ENCODE data around the gene EVL. TPM values are rescaled to one million over a fixed set of nuclear protein-coding genes. Genes with fewer than 3 reads are reported as not detected.

Gene EVL
- total and polyA plus RNA-seq, 4 donors = 54.5 to 99.9 (median 78.2) TPM

- peaks cover 0 to 53% (median 28%) of the 10 kb centered on the region in 4 donors for H3K36me3 ChIP-seq (ENCODE audit: control insufficient read depth in 4 of 4, insufficient read depth in 4 of 4, low read length in 4 of 4)
- no peak overlapping the region for H3K27ac ChIP-seq (ENCODE audit: low read depth in 1 of 2, low read length in 1 of 2)
- WGBS, 2 donors = 81 to 88% methylated on average over 7 of the region's 7 CpGs
- H3K9me3 ChIP-seq (ENCODE audit: control insufficient read depth in 4 of 4, insufficient read depth in 3 of 4, low read length in 3 of 4) = peaks cover 0 to 2% (median 0%) of the 10 kb centered on the region in 4 donors
- peaks cover 0 to 8% (median 0%) of the 10 kb centered on the region in 5 donors for H3K4me1 ChIP-seq (ENCODE audit: control insufficient read depth in 5 of 5, insufficient read depth in 5 of 5, low read length in 5 of 5)
- DNase-seq (no peak), ATAC-seq (ENCODE audit: insufficient read depth, low FRiP score) (no peak)
- H3K27me3 ChIP-seq (ENCODE audit: control insufficient read depth in 3 of 3, insufficient read depth in 3 of 3, low read length in 2 of 3) = no peaks in the 10 kb centered on the region
- H3K4me3 ChIP-seq = no peak overlapping the region
- no peak for TF ChIP-seq CTCF (IDR thresholded peaks at IDR 0.05; ENCODE audit: control extremely low read depth, extremely low read depth)
- H3K9ac ChIP-seq (ENCODE audit: insufficient read depth in 1 of 2, low read length in 2 of 2) = no peak overlapping the region
These were observed 64.0 kb downstream of the EVL start for GRCh38 chr14:100129161-100129589.

- no peak overlapping the region for H3K4me3 ChIP-seq
- no peaks in the 10 kb centered on the region for H3K27me3 ChIP-seq (ENCODE audit: control insufficient read depth in 3 of 3, insufficient read depth in 3 of 3, low read length in 2 of 3)
- DNase-seq (no peak), ATAC-seq (ENCODE audit: insufficient read depth, low FRiP score) (no peak)
- no peak overlapping the region for H3K9ac ChIP-seq (ENCODE audit: insufficient read depth in 1 of 2, low read length in 2 of 2)
- TF ChIP-seq CTCF (IDR thresholded peaks at IDR 0.05; ENCODE audit: control extremely low read depth, extremely low read depth) = no peak
- 82 to 90% methylated on average over 11 of the region's 11 CpGs for WGBS, 2 donors
- peaks cover 0 to 14% (median 0%) of the 10 kb centered on the region in 5 donors for H3K4me1 ChIP-seq (ENCODE audit: control insufficient read depth in 5 of 5, insufficient read depth in 5 of 5, low read length in 5 of 5)
- peak overlapping the region in 1 of 2 donors; percentile 28 for H3K27ac ChIP-seq (ENCODE audit: low read depth in 1 of 2, low read length in 1 of 2)
- H3K9me3 ChIP-seq (ENCODE audit: control insufficient read depth in 4 of 4, insufficient read depth in 3 of 4, low read length in 3 of 4) = peaks cover 0 to 2% (median 0%) of the 10 kb centered on the region in 4 donors
- H3K36me3 ChIP-seq (ENCODE audit: control insufficient read depth in 4 of 4, insufficient read depth in 4 of 4, low read length in 4 of 4) = peaks cover 0 to 51% (median 24%) of the 10 kb centered on the region in 4 donors
These were observed 65.3 kb downstream of the EVL start for GRCh38 chr14:100130521-100130920.

GRCh38 chr14:100131181-100131580 is 66.0 kb downstream of the EVL start:
- WGBS, 2 donors = 67 to 89% methylated on average over 6 of the region's 6 CpGs
- H3K4me3 ChIP-seq = no peak overlapping the region
- TF ChIP-seq CTCF (IDR thresholded peaks at IDR 0.05; ENCODE audit: control extremely low read depth, extremely low read depth) = no peak
- no peak overlapping the region for H3K9ac ChIP-seq (ENCODE audit: insufficient read depth in 1 of 2, low read length in 2 of 2)
- H3K27ac ChIP-seq (ENCODE audit: low read depth in 1 of 2, low read length in 1 of 2) = no peak overlapping the region
- ATAC-seq (ENCODE audit: insufficient read depth, low FRiP score) (peak; percentile 39), DNase-seq (peak; percentile 28 to 50 (median 36))
- H3K36me3 ChIP-seq (ENCODE audit: control insufficient read depth in 4 of 4, insufficient read depth in 4 of 4, low read length in 4 of 4) = peaks cover 0 to 49% (median 22%) of the 10 kb centered on the region in 4 donors
- H3K27me3 ChIP-seq (ENCODE audit: control insufficient read depth in 3 of 3, insufficient read depth in 3 of 3, low read length in 2 of 3) = no peaks in the 10 kb centered on the region
- H3K4me1 ChIP-seq (ENCODE audit: control insufficient read depth in 5 of 5, insufficient read depth in 5 of 5, low read length in 5 of 5) = peaks cover 0 to 14% (median 0%) of the 10 kb centered on the region in 5 donors
- H3K9me3 ChIP-seq (ENCODE audit: control insufficient read depth in 4 of 4, insufficient read depth in 3 of 4, low read length in 3 of 4) = peaks cover 0 to 2% (median 0%) of the 10 kb centered on the region in 4 donors

Measured in lung (tissue), 12 donors.